NB4 (cell line): ENCODE measurements around the gene UBXN10.

ENCODE experiments used
- CTCF ChIP-seq: IDR thresholded peaks from one replicate; pipeline ENCODE4 v1.5.1; 2012; ENCODE audit warnings: low read depth, low read length
- MYC ChIP-seq: IDR thresholded peaks from 2 replicates; pipeline ENCODE4 v1.6.1; 2011; ENCODE audit warnings: low read depth, low read length
- POLR2A ChIP-seq: IDR thresholded peaks from 2 replicates; pipeline ENCODE4 v1.6.1; 2011; ENCODE audit warnings: mild to moderate bottlenecking; ENCODE audit not compliant: insufficient read length; ENCODE audit errors: extremely low read depth

- TF ChIP-seq MYC (no peak), CTCF (no peak), POLR2A (no peak)
Observed at GRCh38 chr1:20191266-20191825, 5.5 kb downstream of the UBXN10 start.
